Calu3 (cell line): ENCODE results near the gene ETAA1. TPM values are rescaled to one million over a fixed set of nuclear protein-coding genes. Genes with fewer than 3 reads are reported as not detected.
A peak's percentile ranks its signal among the peaks of the same experiment; 100 is the strongest.

ENCODE experiments used
- BruUV-seq: library from RNA; stranded (reverse); fragments of 400-500 nt; replicated peaks from 2 replicates; lab custom pipeline; 2021; lab: Mats Ljungman, UMichigan
- CTCF ChIA-PET: fragments of 300-600 bp; sonication (Branson Sonifier 250); formaldehyde crosslinking; loops from one replicate; lab custom pipeline; 2022; ENCODE audit warnings: antibody characterized with exemption; lab: Charles Lee
- DNase-seq: peaks from one replicate; pipeline ENCODE4 v3.0.0; 2022
- H3K27ac Mint-ChIP-seq: one replicate; pipeline ENCODE4 v1.8.0; 2022; ENCODE audit warnings: mixed read lengths; ENCODE audit not compliant: unreplicated experiment
- H3K27me3 Mint-ChIP-seq: one replicate; pipeline ENCODE4 v1.8.0; 2022; ENCODE audit warnings: mixed read lengths; ENCODE audit not compliant: unreplicated experiment
- H3K36me3 Mint-ChIP-seq: one replicate; pipeline ENCODE4 v1.8.0; 2022; ENCODE audit warnings: mild to moderate bottlenecking, moderate library complexity, mixed read lengths; ENCODE audit not compliant: insufficient read depth, unreplicated experiment
- H3K4me1 Mint-ChIP-seq: one replicate; pipeline ENCODE4 v1.8.0; 2022; ENCODE audit warnings: mild to moderate bottlenecking, low read depth, mixed read lengths; ENCODE audit not compliant: unreplicated experiment
- H3K4me3 Mint-ChIP-seq: one replicate; pipeline ENCODE4 v1.8.0; 2022; ENCODE audit warnings: mild to moderate bottlenecking, low read depth, moderate library complexity, mixed read lengths; ENCODE audit not compliant: unreplicated experiment
- H3K9me3 Mint-ChIP-seq: one replicate; pipeline ENCODE4 v1.8.0; 2022; ENCODE audit warnings: low read depth, mixed read lengths; ENCODE audit not compliant: unreplicated experiment
- intact Hi-C: fragments of 100-400 bp; cut with micrococcal nuclease; formaldehyde crosslinking; loops from one replicate; pipeline ENCODE4 v1.10.0; 2022; ENCODE audit not compliant: unreplicated experiment
- total RNA-seq: library from RNA; stranded (reverse); gene quantifications from 2 replicates; pipeline ENCODE4 v1.2.3, GENCODE V29; 2022
- TF ChIP-seq, protein P1 (sequence below): fragments of 200-600 bp; IDR thresholded peaks from one replicate; pipeline ENCODE4 v1.8.0; 2022; ENCODE audit warnings: antibody characterized with exemption; ENCODE audit not compliant: unreplicated experiment

The ETAA1 gene
- total RNA-seq, 1 experiment from 2014 or later, result 12.6 TPM

DNA sequence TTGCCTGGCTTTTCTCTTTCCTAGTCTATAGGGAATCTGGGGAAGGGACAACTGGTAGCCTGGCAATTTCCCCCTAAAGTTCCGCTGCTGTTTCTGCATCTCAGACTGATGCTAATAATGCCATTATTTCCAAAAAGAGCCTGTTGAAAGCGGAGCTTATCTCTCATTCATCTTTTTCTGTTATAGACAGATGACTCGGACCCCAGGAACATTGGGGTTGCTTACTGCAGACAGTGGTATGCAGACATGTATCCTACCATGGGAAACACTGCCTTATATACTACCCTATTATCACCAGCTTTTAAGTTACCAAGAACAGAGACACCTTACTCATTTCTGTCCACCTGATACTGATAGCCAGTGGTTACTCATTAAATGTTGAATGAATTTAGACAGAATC lies 15.3 kb downstream of the ETAA1 start:
- Mint-ChIP-seq H3K36me3 (no peaks in the 10 kb centered on the region), H3K4me3 (no peak overlapping the region), H3K4me1 (peaks cover 15% of the 10 kb centered on the region), H3K9me3 (no peaks in the 10 kb centered on the region), H3K27me3 (no peaks in the 10 kb centered on the region), H3K27ac (no peak overlapping the region)
- TF ChIP-seq, protein P1, sequence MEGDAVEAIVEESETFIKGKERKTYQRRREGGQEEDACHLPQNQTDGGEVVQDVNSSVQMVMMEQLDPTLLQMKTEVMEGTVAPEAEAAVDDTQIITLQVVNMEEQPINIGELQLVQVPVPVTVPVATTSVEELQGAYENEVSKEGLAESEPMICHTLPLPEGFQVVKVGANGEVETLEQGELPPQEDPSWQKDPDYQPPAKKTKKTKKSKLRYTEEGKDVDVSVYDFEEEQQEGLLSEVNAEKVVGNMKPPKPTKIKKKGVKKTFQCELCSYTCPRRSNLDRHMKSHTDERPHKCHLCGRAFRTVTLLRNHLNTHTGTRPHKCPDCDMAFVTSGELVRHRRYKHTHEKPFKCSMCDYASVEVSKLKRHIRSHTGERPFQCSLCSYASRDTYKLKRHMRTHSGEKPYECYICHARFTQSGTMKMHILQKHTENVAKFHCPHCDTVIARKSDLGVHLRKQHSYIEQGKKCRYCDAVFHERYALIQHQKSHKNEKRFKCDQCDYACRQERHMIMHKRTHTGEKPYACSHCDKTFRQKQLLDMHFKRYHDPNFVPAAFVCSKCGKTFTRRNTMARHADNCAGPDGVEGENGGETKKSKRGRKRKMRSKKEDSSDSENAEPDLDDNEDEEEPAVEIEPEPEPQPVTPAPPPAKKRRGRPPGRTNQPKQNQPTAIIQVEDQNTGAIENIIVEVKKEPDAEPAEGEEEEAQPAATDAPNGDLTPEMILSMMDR, result no peak
- CTCF ChIA-PET, result no interaction called here
- DNase-seq, result no peak
- intact Hi-C loops, result no loop called here
- no TSS peak for BruUV-seq

DNA sequence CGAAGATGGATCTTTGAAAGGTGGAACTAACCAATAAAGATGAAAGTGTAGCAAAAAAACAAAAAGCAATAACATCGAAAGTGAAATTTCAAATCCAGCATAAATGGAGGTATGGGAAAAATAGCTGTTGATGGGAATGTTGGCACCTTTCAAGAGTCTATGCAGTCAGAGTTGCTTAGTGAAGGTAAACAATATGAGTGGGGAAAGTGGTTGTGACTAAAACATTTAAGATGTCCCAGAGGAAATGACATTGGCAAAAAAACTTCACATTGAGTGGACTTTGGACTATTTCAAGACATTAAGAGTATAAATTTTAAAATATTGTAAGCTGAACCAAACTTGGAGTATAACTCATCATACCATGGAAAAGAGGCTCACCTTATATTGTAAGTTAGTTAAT lies 17.7 kb downstream of the ETAA1 start:
- CTCF ChIA-PET, result no interaction called here

DNA sequence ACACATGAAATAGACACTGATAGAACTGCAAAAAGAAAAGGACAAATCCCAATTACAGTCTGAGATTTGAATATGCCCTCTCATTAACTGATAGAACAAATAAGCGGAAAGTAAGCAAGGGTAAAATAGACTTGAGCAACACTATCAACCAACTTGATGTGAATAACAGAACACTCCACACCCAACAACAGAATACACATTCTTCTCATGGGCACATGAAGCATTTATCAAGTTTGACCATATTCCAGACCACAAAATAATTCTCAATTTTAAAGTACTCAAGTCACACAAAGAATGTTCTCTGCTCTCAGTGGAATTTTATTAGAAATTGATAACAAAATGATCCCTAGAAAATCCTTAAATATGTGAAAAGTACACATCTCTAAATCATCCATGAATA lies 19.0 kb downstream of the ETAA1 start:
- TF ChIP-seq, protein P1, result no peak
- Mint-ChIP-seq H3K4me3 (no peak overlapping the region), H3K36me3 (no peaks in the 10 kb centered on the region), H3K9me3 (no peaks in the 10 kb centered on the region), H3K4me1 (peaks cover 15% of the 10 kb centered on the region), H3K27ac (no peak overlapping the region), H3K27me3 (no peaks in the 10 kb centered on the region)
- no peak for DNase-seq
- no TSS peak for BruUV-seq
- CTCF ChIA-PET, result interaction anchor here (0.8 kb wide), 1 partner anchor 234 kb away, joined by 3 read pairs; no protein-coding TSS in a partner anchor
- intact Hi-C loops, result no loop called here

More for the DNA sequence above, 17.7 kb downstream of the ETAA1 start:
- intact Hi-C loops, result no loop called here
- Mint-ChIP-seq H3K27me3 (no peaks in the 10 kb centered on the region), H3K4me1 (peaks cover 15% of the 10 kb centered on the region), H3K4me3 (no peak overlapping the region), H3K9me3 (no peaks in the 10 kb centered on the region), H3K36me3 (no peaks in the 10 kb centered on the region), H3K27ac (no peak overlapping the region)
- TF ChIP-seq, protein P1, result no peak
- no TSS peak for BruUV-seq
- DNase-seq, result no peak

DNA sequence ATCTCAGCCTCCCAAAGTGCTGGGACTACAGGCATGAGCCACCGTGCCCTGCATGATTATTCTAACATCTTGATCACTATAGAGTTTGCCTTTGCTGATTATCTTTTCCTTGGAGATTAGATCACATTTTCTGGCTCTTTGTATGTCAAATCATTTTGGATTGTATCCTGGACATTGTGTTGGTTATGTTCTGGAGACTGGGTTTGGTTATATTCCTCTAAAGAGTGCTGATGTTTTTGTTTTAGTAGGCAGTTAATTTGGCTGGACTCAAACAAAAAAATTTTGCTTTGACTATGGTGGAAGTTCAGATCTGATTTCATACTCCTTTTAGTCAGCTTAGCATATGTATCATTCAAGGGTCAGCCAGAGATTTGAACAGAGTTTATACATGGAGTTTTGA lies 26.4 kb downstream of the ETAA1 start:
- Mint-ChIP-seq H3K36me3 (no peaks in the 10 kb centered on the region), H3K4me3 (no peak overlapping the region), H3K4me1 (no peaks in the 10 kb centered on the region), H3K9me3 (peaks cover 6% of the 10 kb centered on the region), H3K27me3 (no peaks in the 10 kb centered on the region), H3K27ac (peak overlapping the region; percentile 39)
- no peak for DNase-seq
- intact Hi-C loops, result no loop called here
- BruUV-seq, result no TSS peak
- TF ChIP-seq, protein P1, result no peak
- CTCF ChIA-PET, result no interaction called here
